Type B pancreatic cell (in vitro differentiated cells): ENCODE measurements around the gene ZNF655. TPM values are rescaled to one million over a fixed set of nuclear protein-coding genes. Genes with fewer than 3 reads are reported as not detected.

ENCODE experiments used
- DNase-seq: peaks from one replicate; pipeline ENCODE4 v3.0.0; 2021; ENCODE audit warnings: mixed read lengths; ENCODE audit not compliant: unreplicated experiment; ENCODE audit errors: extremely low spot score
- H3K27ac Mint-ChIP-seq: 2 replicates; pipeline ENCODE4 v1.8.0; 2021; ENCODE audit warnings: mild to moderate bottlenecking, mixed read lengths
- H3K27me3 Mint-ChIP-seq: 2 replicates; pipeline ENCODE4 v1.8.0; 2021; ENCODE audit warnings: mixed read lengths
- H3K36me3 Mint-ChIP-seq: 2 replicates; pipeline ENCODE4 v1.8.0; 2021; ENCODE audit warnings: mixed read lengths
- H3K4me1 Mint-ChIP-seq: one replicate; pipeline ENCODE4 v1.8.0; 2021; ENCODE audit warnings: mixed read lengths; ENCODE audit not compliant: unreplicated experiment
- H3K4me3 Mint-ChIP-seq: 2 replicates; pipeline ENCODE4 v1.8.0; 2021; ENCODE audit warnings: mild to moderate bottlenecking, mixed read lengths
- H3K9me3 Mint-ChIP-seq: 2 replicates; pipeline ENCODE4 v1.8.0; 2021; ENCODE audit warnings: mixed read lengths
- total RNA-seq: library from RNA; stranded (reverse); gene quantifications from 2 replicates; pipeline ENCODE4 v1.2.1, GENCODE V29; 2021; ENCODE audit warnings: low replicate concordance
- TF ChIP-seq, protein P1 (sequence below): fragments of 200-600 bp; sonication (generic); conservative IDR thresholded peaks from 2 replicates; pipeline ENCODE4 v1.5.0; 2021; ENCODE audit warnings: antibody characterized with exemption, mild to moderate bottlenecking

The ZNF655 gene
- total RNA-seq, 1 donor from 2014 or later: 69.2 TPM

DNA sequence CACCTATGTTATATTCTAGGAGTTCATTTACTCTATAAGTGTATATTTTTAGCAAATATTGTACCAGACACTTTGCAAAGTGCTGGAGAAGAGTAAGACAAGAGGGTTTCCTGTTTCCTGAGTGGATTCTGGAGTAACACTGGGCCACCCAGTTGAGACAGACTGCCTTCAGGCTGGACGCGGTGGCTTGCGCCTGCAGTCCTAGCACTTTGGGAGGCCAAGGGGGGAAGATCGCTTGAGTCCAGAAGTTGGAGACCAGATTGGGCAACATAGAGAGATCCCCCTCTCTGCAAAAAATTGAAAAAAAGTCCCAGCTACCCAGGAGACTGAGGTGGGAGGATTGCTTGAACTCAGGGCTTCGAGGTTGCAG is 57.5 kb downstream of the ZNF655 start:
- peak; percentile 31 for DNase-seq
- Mint-ChIP-seq H3K9me3 (no peaks in the 10 kb centered on the region), H3K36me3 (peaks cover 15% of the 10 kb centered on the region), H3K4me1 (peaks cover 27% of the 10 kb centered on the region), H3K27ac (peak overlapping the region; percentile 92), H3K4me3 (peak overlapping the region; percentile 97), H3K27me3 (peaks cover 8% of the 10 kb centered on the region)
- TF ChIP-seq, protein P1, sequence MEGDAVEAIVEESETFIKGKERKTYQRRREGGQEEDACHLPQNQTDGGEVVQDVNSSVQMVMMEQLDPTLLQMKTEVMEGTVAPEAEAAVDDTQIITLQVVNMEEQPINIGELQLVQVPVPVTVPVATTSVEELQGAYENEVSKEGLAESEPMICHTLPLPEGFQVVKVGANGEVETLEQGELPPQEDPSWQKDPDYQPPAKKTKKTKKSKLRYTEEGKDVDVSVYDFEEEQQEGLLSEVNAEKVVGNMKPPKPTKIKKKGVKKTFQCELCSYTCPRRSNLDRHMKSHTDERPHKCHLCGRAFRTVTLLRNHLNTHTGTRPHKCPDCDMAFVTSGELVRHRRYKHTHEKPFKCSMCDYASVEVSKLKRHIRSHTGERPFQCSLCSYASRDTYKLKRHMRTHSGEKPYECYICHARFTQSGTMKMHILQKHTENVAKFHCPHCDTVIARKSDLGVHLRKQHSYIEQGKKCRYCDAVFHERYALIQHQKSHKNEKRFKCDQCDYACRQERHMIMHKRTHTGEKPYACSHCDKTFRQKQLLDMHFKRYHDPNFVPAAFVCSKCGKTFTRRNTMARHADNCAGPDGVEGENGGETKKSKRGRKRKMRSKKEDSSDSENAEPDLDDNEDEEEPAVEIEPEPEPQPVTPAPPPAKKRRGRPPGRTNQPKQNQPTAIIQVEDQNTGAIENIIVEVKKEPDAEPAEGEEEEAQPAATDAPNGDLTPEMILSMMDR: no peak

DNA sequence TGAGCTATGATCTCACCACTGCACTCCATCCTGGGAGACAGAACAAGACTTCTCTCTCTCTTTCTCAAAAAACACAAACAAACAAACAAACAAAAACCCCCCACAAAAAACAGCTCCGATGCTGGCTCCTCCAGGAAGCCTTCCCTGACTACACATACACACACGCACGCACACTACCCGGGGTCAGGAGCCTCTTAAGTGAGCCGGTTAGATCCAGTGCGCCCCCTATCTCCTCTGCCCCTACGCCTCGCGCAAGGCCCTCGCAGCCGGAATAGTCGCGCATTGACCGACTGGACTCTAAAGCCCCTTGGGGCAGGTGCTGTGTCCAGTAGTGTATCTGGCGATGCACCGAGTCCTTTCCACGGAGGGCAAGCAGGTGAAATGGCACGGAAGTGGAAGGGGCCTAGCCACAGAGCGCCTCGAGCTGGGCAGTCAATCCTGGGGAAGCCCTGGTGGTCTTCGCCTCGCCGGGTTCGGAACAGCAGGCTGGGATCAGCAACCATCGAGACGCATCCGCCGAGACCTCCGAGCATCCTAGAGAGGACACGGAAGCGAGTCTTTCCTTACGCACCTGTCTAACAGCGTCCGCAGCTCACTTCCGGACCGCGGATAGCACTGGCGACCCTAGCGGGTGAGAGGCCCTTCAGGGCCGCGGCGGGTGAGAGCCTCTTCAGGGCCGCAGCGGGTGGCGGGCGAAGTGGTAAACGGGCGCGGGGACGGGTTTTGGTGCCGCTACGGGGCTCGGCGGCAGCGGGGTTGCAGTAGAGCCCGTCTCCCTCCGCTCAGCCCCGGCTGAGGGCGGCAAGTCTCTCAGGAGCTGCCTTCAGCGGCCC is 58.1 kb downstream of the ZNF655 start, which contains the start of gene ZSCAN25:
TSS of gene ZSCAN25 (plus strand) at position 588 of the 833 bp plus-strand sequence. CDS start 2,661 bp downstream, outside the sequence.
- DNase-seq: peak; percentile 92
- peaks cover 18% of the 10 kb centered on the region for H3K36me3 Mint-ChIP-seq
- H3K9me3 Mint-ChIP-seq: no peaks in the 10 kb centered on the region
- TF ChIP-seq, protein P1: peak; percentile 66
- H3K4me1 Mint-ChIP-seq: peaks cover 27% of the 10 kb centered on the region
- H3K4me3 Mint-ChIP-seq: peak within 1 kb of the TSS; percentile 97
- H3K27ac Mint-ChIP-seq: peak within 1 kb of the TSS; percentile 92
- H3K27me3 Mint-ChIP-seq: peaks cover 8% of the 10 kb centered on the region

DNA sequence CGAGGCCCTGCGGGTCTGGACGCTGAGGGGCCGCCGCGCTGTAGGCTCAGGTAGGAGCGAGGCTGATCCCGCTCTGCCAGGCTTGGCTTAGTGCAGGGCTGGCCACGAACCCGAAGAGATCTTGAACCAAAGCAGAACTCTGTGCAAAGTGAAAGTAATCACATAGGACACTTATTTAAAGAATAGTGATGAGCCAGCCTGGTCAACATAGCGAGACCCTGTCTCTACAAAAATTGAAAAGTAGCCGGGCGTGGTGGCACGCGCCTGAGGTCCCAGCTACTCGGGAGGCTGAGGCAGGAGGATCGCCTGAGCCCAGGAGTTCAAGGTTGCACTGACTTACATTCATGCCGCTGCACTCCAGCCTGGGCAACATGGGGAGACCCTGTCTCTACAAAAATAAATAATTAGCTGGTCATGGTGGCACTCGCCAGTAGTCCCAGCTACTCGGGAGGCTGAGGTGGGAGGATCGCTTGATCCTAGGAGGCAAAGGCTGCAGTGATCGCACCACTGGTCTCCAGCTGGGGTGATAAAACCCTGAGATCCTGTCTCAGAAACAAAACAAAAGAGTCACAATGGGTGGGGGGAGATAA is 58.8 kb downstream of the ZNF655 start:
- peaks cover 27% of the 10 kb centered on the region for H3K4me1 Mint-ChIP-seq
- TF ChIP-seq, protein P1: no peak
- H3K27ac Mint-ChIP-seq: peak overlapping the region; percentile 92
- H3K4me3 Mint-ChIP-seq: peak overlapping the region; percentile 97
- DNase-seq: peak; percentile 45
- H3K27me3 Mint-ChIP-seq: peaks cover 4% of the 10 kb centered on the region
- H3K36me3 Mint-ChIP-seq: peaks cover 18% of the 10 kb centered on the region
- H3K9me3 Mint-ChIP-seq: no peaks in the 10 kb centered on the region

DNA sequence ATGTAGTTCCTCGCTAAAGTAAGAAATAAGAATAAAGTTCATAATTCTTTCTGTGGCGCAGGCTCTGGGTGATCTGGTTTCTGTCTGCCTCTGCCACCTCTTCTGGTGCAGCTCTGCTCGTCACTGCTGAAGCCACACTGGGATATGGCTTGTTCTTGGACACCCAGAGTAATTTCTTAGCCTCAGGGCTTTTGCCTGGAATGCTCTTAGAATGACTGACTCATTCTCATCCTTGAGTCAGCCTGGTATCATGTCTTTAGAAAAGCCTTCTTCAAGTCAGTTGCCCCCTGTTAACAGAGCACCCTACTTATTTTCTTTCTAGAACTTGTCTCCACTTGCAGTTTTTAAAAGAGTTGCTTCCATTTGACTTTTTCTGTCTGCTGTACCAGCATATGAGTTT is 60.3 kb downstream of the ZNF655 start:
- TF ChIP-seq, protein P1: no peak
- peak; percentile 25 for DNase-seq

DNA sequence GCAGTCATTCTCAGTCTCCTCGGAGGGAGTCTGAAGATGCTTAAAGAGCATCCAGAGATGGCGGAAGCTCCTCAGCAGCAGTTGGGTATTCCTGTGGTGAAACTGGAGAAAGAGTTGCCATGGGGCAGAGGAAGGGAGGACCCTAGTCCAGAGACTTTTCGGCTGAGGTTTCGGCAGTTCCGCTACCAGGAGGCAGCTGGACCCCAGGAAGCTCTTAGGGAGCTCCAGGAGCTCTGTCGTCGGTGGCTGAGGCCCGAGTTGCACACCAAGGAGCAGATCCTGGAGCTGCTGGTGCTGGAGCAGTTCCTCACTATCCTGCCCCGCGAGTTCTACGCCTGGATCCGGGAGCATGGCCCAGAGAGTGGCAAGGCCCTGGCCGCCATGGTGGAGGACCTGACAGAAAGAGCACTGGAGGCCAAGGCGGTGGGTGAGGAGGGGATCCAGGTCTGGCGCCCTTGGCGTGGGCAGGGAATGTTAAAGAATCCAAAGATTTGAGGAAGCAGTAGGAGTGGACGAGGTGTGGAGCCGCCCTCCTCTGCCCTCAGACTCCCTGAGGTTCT is 61.2 kb downstream of the ZNF655 start:
- TF ChIP-seq, protein P1: no peak
- H3K36me3 Mint-ChIP-seq: peaks cover 25% of the 10 kb centered on the region
- peak; percentile 64 for DNase-seq
- peaks cover 27% of the 10 kb centered on the region for H3K4me1 Mint-ChIP-seq
- H3K9me3 Mint-ChIP-seq: no peaks in the 10 kb centered on the region
- no peaks in the 10 kb centered on the region for H3K27me3 Mint-ChIP-seq
- no peak overlapping the region for H3K27ac Mint-ChIP-seq
- peak overlapping the region; percentile 97 for H3K4me3 Mint-ChIP-seq

More for the DNA sequence above, 60.3 kb downstream of the ZNF655 start:
- peak overlapping the region; percentile 97 for H3K4me3 Mint-ChIP-seq
- H3K9me3 Mint-ChIP-seq: no peaks in the 10 kb centered on the region
- H3K27me3 Mint-ChIP-seq: no peaks in the 10 kb centered on the region
- H3K27ac Mint-ChIP-seq: peak overlapping the region; percentile 92
- peaks cover 27% of the 10 kb centered on the region for H3K4me1 Mint-ChIP-seq
- H3K36me3 Mint-ChIP-seq: peaks cover 25% of the 10 kb centered on the region
